CD4-positive, alpha-beta T cell treated with Interleukin-12 subunit alpha and Interleukin-12 subunit beta, for 1 hour (primary cell): ENCODE data around the gene SEC24C.
"Not testable (repeated sequence)": the region's sequence is repeated elsewhere in the genome, so short reads cannot be mapped to it uniquely, and the experiment has no call there.

Experiments
- DNase-seq: peaks from one replicate; pipeline ENCODE4 v3.0.0-alpha.2; 2020

Gene SEC24C

DNA sequence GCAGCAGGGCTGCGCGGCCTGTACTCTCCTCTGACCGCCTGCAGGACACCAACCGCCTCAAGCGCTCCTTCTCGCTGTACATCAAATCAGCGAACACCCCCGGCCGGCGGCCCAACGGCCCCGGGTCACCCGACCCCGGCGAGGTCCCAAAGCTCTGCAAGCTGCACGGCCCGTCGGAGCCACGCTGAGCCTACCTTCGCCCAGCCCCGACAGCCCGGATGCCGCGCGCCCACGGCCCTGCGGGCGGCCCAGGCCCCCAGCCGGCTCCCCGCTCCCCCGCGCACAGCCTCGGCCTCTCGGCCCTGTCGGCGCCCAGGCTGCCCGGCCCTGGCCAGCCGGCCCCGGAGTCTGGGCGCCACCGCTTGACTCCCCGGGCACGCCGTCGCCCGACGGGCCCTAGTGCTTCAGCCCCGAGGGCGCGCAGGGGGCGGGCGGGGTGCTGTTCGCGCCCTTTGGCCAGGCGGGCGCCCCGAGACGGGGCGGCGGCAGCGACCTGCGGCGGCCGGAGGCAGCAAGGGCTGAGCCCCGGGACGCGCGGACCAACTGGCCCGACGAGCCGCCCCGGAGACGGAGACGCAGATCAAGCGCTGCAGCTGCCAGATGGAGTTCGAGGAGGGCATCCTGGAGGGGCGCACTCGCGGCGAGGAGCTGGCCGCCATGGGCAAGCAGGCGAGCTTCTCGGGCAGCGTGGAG, 11.1 kb upstream of the SEC24C start:
- no peak for DNase-seq

DNA sequence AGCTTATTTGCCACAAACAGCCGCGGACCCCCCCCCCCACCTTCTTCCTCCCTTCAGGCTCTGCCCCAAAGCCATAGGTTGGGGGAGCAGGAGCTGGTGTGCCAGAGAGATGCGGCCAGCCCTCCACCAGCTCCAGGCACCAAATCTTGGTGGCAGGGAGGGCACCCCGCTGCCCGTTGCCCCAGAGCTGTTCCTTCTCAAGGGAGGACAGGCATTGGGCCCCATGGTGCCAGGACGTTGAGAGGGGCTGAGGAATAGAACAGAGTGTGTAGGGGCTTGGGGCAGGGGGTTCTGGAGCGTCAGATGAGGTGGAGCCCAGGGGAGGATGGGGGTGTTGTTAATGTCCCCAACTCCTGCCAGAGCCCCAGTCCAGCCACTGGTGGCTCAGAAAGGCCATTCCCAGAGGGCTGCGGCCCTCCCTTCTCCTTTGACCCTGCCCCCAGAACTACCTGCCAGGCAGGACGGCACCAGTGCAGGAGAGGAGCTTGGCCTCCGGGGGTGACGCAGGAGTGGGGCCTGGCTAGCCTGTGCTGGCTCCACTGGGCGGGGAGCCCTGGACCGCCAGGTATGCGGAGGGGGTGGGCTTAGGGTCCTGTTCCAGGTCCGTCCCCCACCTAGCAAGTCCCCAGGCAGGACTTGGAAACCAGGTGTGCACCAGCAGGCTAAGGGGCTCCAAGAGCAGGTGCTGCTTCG, 10.0 kb upstream of the SEC24C start:
- no peak for DNase-seq

- no peak for DNase-seq
These were observed 9.3 kb upstream of the SEC24C start for GRCh38 chr10:73734796-73735305.

DNA sequence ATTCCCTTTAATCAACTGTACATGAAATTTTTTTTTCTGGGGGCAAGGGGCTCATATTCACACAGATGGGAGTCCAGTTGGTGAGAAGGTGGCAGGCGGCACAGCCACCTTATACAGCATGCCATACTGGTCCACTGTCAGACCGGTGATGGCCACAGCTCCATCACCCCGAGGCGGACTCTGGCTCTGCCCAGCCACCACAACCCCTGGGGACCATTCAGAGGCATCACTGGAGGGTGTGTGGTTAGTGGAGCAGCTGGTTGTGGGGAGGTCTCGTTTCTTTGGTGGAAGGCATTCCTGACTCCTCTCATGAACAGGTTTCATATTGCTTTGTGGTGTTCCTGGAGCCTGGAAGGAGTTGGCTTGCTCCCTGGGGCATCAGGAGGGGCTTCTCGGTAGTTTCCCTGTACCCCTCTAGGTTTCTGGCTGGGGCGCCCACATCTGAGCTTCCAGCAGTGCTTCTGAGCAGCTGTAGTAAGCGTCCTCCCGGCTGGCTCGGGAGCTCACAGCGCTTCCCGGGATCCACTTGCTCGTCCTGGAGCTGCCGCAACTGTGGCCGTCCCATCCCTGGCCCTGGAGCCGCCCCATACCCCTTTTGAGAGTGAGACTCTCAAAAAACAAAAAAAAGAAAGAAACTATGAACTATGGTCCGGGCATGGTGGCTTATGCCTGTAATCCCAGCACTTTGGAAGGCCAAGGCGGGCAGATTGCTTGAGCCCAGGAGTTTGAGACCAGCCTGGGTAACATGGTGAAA, 3.5 kb upstream of the SEC24C start:
- DNase-seq: not testable (repeated sequence)

DNA sequence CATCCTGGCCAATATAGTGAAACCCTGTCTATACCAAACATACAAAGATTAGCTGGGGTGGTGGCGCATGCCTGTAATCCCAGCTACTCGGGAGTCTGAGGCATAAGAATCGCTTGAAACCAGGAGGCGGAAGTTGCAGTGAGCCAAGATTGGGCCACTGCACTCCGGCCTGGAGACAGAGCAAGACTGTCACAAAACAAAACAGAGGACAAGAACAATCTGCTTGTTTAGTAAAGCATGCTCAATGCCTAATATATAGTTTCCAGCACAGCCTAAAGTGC, 1.8 kb upstream of the SEC24C start:
- DNase-seq: no peak

DNA sequence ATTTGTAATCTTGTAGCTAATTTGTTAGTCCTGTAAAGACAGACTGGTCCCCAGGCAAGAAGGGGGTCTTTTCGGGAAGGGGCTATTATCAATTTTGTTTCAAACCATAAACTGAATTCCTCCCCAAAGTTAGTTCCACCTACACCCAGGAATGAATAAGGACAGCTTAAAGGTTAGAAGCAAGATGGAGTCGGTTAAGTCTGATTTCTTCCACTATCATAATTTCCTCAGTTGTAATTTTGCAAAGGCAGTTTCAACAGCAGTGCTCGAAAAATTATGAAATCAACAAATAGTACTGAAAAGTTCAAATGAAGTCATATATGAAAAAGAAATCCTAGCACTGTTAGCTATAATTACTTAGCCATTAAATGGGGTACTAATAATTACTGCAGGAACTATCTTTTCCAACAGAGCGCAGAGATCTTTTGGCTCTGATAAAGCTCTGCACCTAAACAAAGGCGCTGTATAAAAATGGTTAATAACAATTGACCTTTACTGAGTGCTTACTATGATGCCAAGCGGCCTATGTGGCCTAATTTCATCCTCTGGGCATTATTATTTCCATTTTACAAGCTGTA, 756 bp upstream of the SEC24C start:
- no peak for DNase-seq

- peak; percentile 52 for DNase-seq
These were observed 448 bp downstream of the SEC24C start for GRCh38 chr10:73744664-73744975.

- DNase-seq: no peak
These were observed 2.5 kb downstream of the SEC24C start for GRCh38 chr10:73746721-73747120.

GRCh38 chr10:73750819-73751218, 6.6 kb downstream of the SEC24C start:
- no peak for DNase-seq

- DNase-seq: no peak
These were observed 12.0 kb downstream of the SEC24C start for GRCh38 chr10:73756183-73756582.

- peak; percentile 38 for DNase-seq
These were observed 14.7 kb downstream of the SEC24C start for GRCh38 chr10:73758704-73759511.

GRCh38 chr10:73759512-73760115, 15.4 kb downstream of the SEC24C start:
- DNase-seq: peak; percentile 83

- no peak for DNase-seq
These were observed 17.6 kb downstream of the SEC24C start for GRCh38 chr10:73761781-73762180.

- no peak for DNase-seq
These were observed 18.7 kb downstream of the SEC24C start for GRCh38 chr10:73762915-73763314.

DNA sequence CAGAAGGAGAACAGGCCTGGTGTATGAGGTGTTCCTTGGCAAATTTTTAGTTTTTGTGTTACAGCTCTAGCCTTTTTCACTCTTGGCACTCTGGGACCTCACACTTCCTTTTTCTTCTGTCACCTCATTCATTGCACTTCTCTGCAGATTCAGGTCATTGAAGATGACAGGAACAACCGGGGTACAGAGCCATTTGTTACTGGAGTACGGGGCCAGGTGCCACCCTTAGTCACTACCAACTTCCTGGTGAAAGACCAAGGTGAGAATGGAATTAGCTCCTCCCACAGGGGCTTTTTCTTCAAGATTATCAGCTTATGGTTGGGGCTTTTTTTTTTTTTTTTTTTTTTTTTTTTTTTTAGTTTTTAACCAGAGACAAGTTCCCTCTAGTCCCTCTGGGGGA, 19.2 kb downstream of the SEC24C start:
- peak; percentile 70 for DNase-seq

- DNase-seq: no peak
These were observed 20.9 kb downstream of the SEC24C start for GRCh38 chr10:73765066-73765465.

DNA sequence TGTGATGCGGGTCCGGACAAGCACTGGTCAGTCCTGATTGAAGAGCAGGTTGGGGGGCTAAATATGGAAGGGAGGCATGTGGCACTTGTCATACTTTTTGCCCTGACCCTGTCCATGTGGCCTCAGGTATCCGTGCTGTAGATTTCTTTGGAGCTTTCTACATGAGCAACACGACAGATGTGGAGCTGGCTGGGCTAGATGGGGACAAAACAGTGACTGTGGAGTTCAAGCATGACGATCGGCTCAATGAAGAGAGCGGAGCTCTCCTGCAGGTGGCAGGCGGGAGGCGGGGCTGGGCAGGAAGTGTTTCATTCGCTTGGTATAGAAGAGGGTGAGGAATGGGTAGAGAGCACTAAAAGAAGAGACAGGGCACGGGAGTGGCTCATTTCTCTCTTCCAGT, 24.7 kb downstream of the SEC24C start:
- peak; percentile 73 for DNase-seq

DNA sequence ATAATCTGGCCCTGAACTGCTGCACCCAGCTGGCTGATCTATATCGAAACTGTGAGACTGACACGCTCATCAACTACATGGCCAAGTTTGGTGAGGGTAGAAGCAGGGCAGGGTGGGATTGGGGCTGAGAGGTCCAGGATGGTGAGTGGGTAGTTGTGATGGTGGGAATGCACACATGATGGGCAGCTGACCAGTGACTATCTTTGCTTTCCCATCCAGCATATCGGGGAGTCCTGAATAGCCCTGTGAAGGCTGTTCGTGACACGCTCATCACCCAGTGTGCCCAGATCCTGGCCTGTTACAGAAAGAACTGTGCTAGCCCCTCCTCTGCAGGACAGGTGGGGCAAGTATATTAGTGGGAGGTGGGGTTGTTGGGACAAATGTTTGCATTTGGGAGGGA, 25.2 kb downstream of the SEC24C start:
- no peak for DNase-seq

- DNase-seq: peak; percentile 85
These were observed 27.6 kb downstream of the SEC24C start for GRCh38 chr10:73771722-73772280.

DNA sequence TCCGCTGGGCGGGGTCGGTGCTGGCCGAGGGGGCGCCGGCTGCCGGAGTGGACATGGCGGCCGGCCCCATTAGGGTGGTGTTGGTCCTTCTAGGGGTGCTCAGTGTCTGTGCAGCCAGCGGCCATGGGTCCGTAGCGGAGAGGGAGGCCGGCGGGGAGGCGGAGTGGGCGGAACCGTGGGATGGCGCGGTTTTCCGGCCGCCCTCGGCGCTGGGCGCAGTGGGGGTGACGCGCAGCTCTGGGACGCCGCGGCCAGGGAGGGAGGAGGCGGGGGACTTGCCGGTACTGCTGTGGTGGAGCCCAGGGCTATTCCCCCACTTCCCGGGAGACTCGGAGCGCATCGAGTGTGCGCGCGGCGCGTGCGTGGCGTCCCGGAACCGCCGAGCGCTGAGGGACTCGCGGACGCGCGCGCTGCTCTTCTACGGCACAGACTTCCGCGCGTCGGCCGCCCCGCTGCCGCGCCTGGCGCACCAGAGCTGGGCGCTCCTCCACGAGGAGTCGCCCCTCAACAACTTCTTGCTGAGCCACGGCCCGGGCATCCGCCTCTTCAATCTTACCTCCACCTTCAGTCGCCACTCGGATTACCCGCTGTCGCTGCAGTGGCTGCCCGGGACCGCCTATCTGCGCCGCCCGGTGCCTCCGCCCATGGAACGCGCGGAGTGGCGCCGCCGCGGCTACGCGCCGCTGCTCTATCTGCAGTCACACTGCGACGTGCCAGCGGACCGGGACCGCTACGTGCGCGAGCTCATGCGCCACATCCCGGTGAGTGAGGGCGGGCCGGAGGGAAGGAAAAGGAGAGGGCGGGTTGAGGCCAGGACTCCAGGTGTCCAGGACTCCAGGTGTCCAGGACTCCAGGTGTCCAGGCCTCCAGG, 28.3 kb downstream of the SEC24C start:
- DNase-seq: peak; percentile 91
